ENCODE measurements around the gene ANKHD1. TPM values are rescaled to one million over a fixed set of nuclear protein-coding genes. Genes with fewer than 3 reads are reported as not detected.

ANKHD1 gene
- total RNA-seq, 1 experiment from 2014 or later = 140 TPM

DNA sequence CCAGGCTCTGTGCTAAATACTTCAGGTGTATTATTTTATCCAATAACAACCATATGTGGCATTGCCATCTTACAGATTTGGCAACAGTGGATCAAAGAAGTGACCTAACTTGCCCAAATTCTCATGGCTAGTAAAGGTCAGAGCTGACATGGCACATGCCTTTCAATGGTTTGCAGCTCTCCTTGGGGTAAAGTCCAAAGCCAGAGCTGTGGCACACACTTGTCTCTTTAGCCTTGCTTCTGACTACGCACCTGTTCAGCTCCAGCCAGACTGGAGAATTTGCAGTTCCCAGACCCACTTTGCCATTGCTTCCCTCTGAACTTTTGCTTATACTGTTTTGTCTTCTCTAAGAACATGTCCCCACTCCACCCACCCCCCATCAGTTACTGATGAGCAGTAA lies 168.9 kb downstream of the ANKHD1 start:
- no peak for TF ChIP-seq POLR2AphosphoS5 (IDR thresholded peaks at IDR 0.05; ENCODE audit: low read depth, low read length)
- TF ChIP-seq, protein P1, sequence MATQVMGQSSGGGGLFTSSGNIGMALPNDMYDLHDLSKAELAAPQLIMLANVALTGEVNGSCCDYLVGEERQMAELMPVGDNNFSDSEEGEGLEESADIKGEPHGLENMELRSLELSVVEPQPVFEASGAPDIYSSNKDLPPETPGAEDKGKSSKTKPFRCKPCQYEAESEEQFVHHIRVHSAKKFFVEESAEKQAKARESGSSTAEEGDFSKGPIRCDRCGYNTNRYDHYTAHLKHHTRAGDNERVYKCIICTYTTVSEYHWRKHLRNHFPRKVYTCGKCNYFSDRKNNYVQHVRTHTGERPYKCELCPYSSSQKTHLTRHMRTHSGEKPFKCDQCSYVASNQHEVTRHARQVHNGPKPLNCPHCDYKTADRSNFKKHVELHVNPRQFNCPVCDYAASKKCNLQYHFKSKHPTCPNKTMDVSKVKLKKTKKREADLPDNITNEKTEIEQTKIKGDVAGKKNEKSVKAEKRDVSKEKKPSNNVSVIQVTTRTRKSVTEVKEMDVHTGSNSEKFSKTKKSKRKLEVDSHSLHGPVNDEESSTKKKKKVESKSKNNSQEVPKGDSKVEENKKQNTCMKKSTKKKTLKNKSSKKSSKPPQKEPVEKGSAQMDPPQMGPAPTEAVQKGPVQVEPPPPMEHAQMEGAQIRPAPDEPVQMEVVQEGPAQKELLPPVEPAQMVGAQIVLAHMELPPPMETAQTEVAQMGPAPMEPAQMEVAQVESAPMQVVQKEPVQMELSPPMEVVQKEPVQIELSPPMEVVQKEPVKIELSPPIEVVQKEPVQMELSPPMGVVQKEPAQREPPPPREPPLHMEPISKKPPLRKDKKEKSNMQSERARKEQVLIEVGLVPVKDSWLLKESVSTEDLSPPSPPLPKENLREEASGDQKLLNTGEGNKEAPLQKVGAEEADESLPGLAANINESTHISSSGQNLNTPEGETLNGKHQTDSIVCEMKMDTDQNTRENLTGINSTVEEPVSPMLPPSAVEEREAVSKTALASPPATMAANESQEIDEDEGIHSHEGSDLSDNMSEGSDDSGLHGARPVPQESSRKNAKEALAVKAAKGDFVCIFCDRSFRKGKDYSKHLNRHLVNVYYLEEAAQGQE (IDR thresholded peaks at IDR 0.05; ENCODE audit: insufficient read depth in 1 of 2, low read depth in 2 of 2, low read length in 1 of 2) = no peak
- no peak for TF ChIP-seq SIN3A (IDR thresholded peaks at IDR 0.05; ENCODE audit: borderline replicate concordance, insufficient read depth, low read depth, low read length)
- TF ChIP-seq, protein P2, sequence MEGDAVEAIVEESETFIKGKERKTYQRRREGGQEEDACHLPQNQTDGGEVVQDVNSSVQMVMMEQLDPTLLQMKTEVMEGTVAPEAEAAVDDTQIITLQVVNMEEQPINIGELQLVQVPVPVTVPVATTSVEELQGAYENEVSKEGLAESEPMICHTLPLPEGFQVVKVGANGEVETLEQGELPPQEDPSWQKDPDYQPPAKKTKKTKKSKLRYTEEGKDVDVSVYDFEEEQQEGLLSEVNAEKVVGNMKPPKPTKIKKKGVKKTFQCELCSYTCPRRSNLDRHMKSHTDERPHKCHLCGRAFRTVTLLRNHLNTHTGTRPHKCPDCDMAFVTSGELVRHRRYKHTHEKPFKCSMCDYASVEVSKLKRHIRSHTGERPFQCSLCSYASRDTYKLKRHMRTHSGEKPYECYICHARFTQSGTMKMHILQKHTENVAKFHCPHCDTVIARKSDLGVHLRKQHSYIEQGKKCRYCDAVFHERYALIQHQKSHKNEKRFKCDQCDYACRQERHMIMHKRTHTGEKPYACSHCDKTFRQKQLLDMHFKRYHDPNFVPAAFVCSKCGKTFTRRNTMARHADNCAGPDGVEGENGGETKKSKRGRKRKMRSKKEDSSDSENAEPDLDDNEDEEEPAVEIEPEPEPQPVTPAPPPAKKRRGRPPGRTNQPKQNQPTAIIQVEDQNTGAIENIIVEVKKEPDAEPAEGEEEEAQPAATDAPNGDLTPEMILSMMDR (IDR thresholded peaks at IDR 0.05) = no peak
- TF ChIP-seq TCF7L2 (IDR thresholded peaks at IDR 0.05; ENCODE audit: low read depth, low read length) = no peak
- ChIA-PET CTCF (no interaction called here), POLR2A (no interaction called here)
- ATAC-seq (no peak), DNase-seq (ENCODE audit: low read depth, low spot score) (no peak)
- Histone ChIP-seq H3K27ac (ENCODE audit: low read length) (no peak overlapping the region), H3K9me3 (ENCODE audit: control insufficient read depth, insufficient read depth, low read depth, low read length) (no peaks in the 10 kb centered on the region), H3K36me3 (ENCODE audit: control insufficient read depth, insufficient read depth, low read length) (peaks cover 7% of the 10 kb centered on the region), H3K4me3 (ENCODE audit: low read depth in 2 of 2, low read length in 2 of 2) (no peak overlapping the region), H3K27me3 (ENCODE audit: control insufficient read depth, insufficient read depth, low read length) (no peaks in the 10 kb centered on the region), H3K4me1 (ENCODE audit: control insufficient read depth, insufficient read depth, low read length) (peaks cover 10% of the 10 kb centered on the region)
- no TSS peak for BruUV-seq (replicated peaks)
- in situ Hi-C loops (cut with HindIII; ENCODE audit: low pct_unique_long_range_greater_than_20kb, low sequenced_read_pairs) = no loop called here
- intact Hi-C loops (cut with micrococcal nuclease; ENCODE audit: unreplicated experiment) = loop anchor here (10.0 kb wide), 1 partner anchor 144 kb away; no protein-coding TSS in a partner anchor

DNA sequence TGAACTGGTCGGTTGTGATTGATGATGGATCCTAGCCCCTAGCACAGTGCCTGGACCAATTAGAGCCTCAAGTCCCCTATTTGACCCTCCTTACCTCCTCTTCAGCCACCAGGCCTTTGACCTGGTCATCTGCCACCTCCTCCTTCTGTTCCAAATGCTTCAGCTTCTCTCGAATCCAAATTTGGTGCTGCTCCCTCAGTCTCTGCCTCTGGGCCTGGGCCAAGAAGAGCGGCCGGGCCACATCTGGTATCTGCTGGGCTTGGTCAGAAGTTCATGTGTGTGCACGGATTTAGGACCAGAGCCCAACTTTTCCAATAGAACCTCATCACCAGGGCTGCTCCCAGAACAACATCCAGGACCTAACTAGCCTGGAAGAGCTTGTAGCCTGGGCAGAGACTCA lies 169.5 kb downstream of the ANKHD1 start:
- DNase-seq (ENCODE audit: low read depth, low spot score) (no peak), ATAC-seq (no peak)
- no peak overlapping the region for H3K4me3 ChIP-seq (ENCODE audit: low read depth in 2 of 2, low read length in 2 of 2)
- intact Hi-C loops (cut with micrococcal nuclease; ENCODE audit: unreplicated experiment) = loop anchor here (10.0 kb wide), 1 partner anchor 144 kb away; no protein-coding TSS in a partner anchor
- ChIA-PET POLR2A (no interaction called here), CTCF (no interaction called here)
- no peak overlapping the region for H3K27ac ChIP-seq (ENCODE audit: low read length)
- no peaks in the 10 kb centered on the region for H3K9me3 ChIP-seq (ENCODE audit: control insufficient read depth, insufficient read depth, low read depth, low read length)
- no TSS peak for BruUV-seq (replicated peaks)
- TF ChIP-seq, protein P1 (IDR thresholded peaks at IDR 0.05; ENCODE audit: insufficient read depth in 1 of 2, low read depth in 2 of 2, low read length in 1 of 2) = no peak
- TF ChIP-seq SIN3A (IDR thresholded peaks at IDR 0.05; ENCODE audit: borderline replicate concordance, insufficient read depth, low read depth, low read length) = no peak
- TF ChIP-seq POLR2AphosphoS5 (IDR thresholded peaks at IDR 0.05; ENCODE audit: low read depth, low read length) = no peak
- TF ChIP-seq, protein P2 (IDR thresholded peaks at IDR 0.05) = no peak
- no peak for TF ChIP-seq TCF7L2 (IDR thresholded peaks at IDR 0.05; ENCODE audit: low read depth, low read length)
- H3K27me3 ChIP-seq (ENCODE audit: control insufficient read depth, insufficient read depth, low read length) = no peaks in the 10 kb centered on the region
- peaks cover 3% of the 10 kb centered on the region; the same call in 1 of the 2 replicates for H3K4me1 ChIP-seq (ENCODE audit: control insufficient read depth, insufficient read depth, low read length)
- peaks cover 3% of the 10 kb centered on the region; the same call in 1 of the 2 replicates for H3K36me3 ChIP-seq (ENCODE audit: control insufficient read depth, insufficient read depth, low read length)
- in situ Hi-C loops (cut with HindIII; ENCODE audit: low pct_unique_long_range_greater_than_20kb, low sequenced_read_pairs) = no loop called here
